HUES64 (cell line): Measurements from ENCODE around the gene CILP.

ENCODE experiments used
- H3K27ac ChIP-seq: 2 replicates; pipeline ENCODE4 v1.7.0; 2013; ENCODE audit warnings: low read depth, low read length, inconsistent platforms
- H3K27me3 ChIP-seq: 2 replicates; pipeline ENCODE4 v1.6.1; 2013; ENCODE audit warnings: mild to moderate bottlenecking, low read length; ENCODE audit not compliant: insufficient read depth
- H3K36me3 ChIP-seq: 2 replicates; pipeline ENCODE4 v1.6.1; 2013; ENCODE audit warnings: mild to moderate bottlenecking, low read length; ENCODE audit not compliant: insufficient read depth
- H3K4me1 ChIP-seq: 2 replicates; pipeline ENCODE4 v1.6.1; 2013; ENCODE audit warnings: mild to moderate bottlenecking, low read length, moderate library complexity; ENCODE audit not compliant: insufficient read depth
- H3K4me3 ChIP-seq: 2 replicates; pipeline ENCODE4 v1.5.1; 2013; ENCODE audit warnings: mild to moderate bottlenecking, low read length, moderate library complexity
- H3K9ac ChIP-seq: 2 replicates; pipeline ENCODE4 v1.6.1; 2013; ENCODE audit warnings: mild to moderate bottlenecking, low read depth, low read length
- H3K9me3 ChIP-seq: 2 replicates; pipeline ENCODE4 v1.6.1; 2013; ENCODE audit warnings: low read depth, low read length; ENCODE audit not compliant: insufficient read depth
- WGBS: fragments of 150-250, 120-280 bp; methylation state at CpG from one replicate; pipeline ENCODE4 v1.1.7; 2013; ENCODE audit warnings: missing lambda C conversion rate; 5-methylcytosine and 5-hydroxymethylcytosine counted together

Gene CILP

GRCh38 chr15:65222891-65223290 lies 11.6 kb upstream of the CILP start:
- no peak overlapping the region for H3K9ac ChIP-seq
- WGBS: 91% methylated on average over 4 of the region's 4 CpGs
- H3K9me3 ChIP-seq: no peaks in the 10 kb centered on the region
- no peaks in the 10 kb centered on the region for H3K36me3 ChIP-seq
- peaks cover 7% of the 10 kb centered on the region for H3K4me1 ChIP-seq
- H3K27ac ChIP-seq: no peak overlapping the region
- H3K27me3 ChIP-seq: no peaks in the 10 kb centered on the region
- no peak overlapping the region for H3K4me3 ChIP-seq

GRCh38 chr15:65221697-65222096 lies 10.4 kb upstream of the CILP start:
- H3K27ac ChIP-seq: no peak overlapping the region
- no peaks in the 10 kb centered on the region for H3K9me3 ChIP-seq
- H3K36me3 ChIP-seq: no peaks in the 10 kb centered on the region
- 92% methylated on average over 2 of the region's 2 CpGs for WGBS
- H3K4me1 ChIP-seq: peaks cover 5% of the 10 kb centered on the region
- H3K9ac ChIP-seq: no peak overlapping the region
- no peak overlapping the region for H3K4me3 ChIP-seq
- H3K27me3 ChIP-seq: no peaks in the 10 kb centered on the region

- no peaks in the 10 kb centered on the region for H3K4me1 ChIP-seq
- no peak overlapping the region for H3K9ac ChIP-seq
- H3K27me3 ChIP-seq: no peaks in the 10 kb centered on the region
- no peaks in the 10 kb centered on the region for H3K36me3 ChIP-seq
- no peak overlapping the region for H3K27ac ChIP-seq
- no peak overlapping the region for H3K4me3 ChIP-seq
- 90% methylated on average over 3 of the region's 3 CpGs for WGBS
- no peaks in the 10 kb centered on the region for H3K9me3 ChIP-seq
These were observed 7.9 kb upstream of the CILP start for GRCh38 chr15:65219137-65219536.

GRCh38 chr15:65217526-65218482 lies 6.5 kb upstream of the CILP start:
- Histone ChIP-seq H3K36me3 (no peaks in the 10 kb centered on the region), H3K4me3 (no peak overlapping the region), H3K4me1 (no peaks in the 10 kb centered on the region), H3K9ac (no peak overlapping the region), H3K9me3 (no peaks in the 10 kb centered on the region), H3K27ac (no peak overlapping the region), H3K27me3 (no peaks in the 10 kb centered on the region)
- WGBS: 82% methylated on average over 10 of the region's 10 CpGs

- Histone ChIP-seq H3K9me3 (no peaks in the 10 kb centered on the region), H3K27me3 (no peaks in the 10 kb centered on the region), H3K9ac (no peak overlapping the region), H3K4me1 (no peaks in the 10 kb centered on the region), H3K4me3 (no peak overlapping the region), H3K36me3 (no peaks in the 10 kb centered on the region), H3K27ac (no peak overlapping the region)
These were observed 4.2 kb upstream of the CILP start for GRCh38 chr15:65215496-65215895.

- Histone ChIP-seq H3K9ac (no peak overlapping the region), H3K27me3 (no peaks in the 10 kb centered on the region), H3K36me3 (no peaks in the 10 kb centered on the region), H3K4me1 (no peaks in the 10 kb centered on the region), H3K27ac (no peak overlapping the region), H3K9me3 (no peaks in the 10 kb centered on the region), H3K4me3 (no peak overlapping the region)
- 89% methylated on average over 4 of the region's 4 CpGs for WGBS
These were observed 2.7 kb upstream of the CILP start for GRCh38 chr15:65214010-65214409.

GRCh38 chr15:65213241-65213640 lies 2.0 kb upstream of the CILP start:
- Histone ChIP-seq H3K27me3 (no peaks in the 10 kb centered on the region), H3K36me3 (no peaks in the 10 kb centered on the region), H3K9ac (no peak overlapping the region), H3K9me3 (no peaks in the 10 kb centered on the region), H3K4me1 (no peaks in the 10 kb centered on the region), H3K27ac (no peak overlapping the region), H3K4me3 (no peak overlapping the region)
- WGBS: 92% methylated on average over 2 of the region's 2 CpGs

GRCh38 chr15:65212097-65212496 lies 824 bp upstream of the CILP start:
- Histone ChIP-seq H3K27ac (no peak overlapping the region), H3K36me3 (no peaks in the 10 kb centered on the region), H3K9ac (no peak overlapping the region), H3K9me3 (no peaks in the 10 kb centered on the region), H3K4me1 (no peaks in the 10 kb centered on the region), H3K4me3 (no peak overlapping the region), H3K27me3 (no peaks in the 10 kb centered on the region)
- WGBS: 82% methylated on average over 5 of the region's 5 CpGs

GRCh38 chr15:65211482-65211982 lies 259 bp upstream of the CILP start:
- no peak overlapping the region for H3K9ac ChIP-seq
- no peak overlapping the region for H3K4me3 ChIP-seq

GRCh38 chr15:65209701-65210643 lies 1.3 kb downstream of the CILP start:
- no peaks in the 10 kb centered on the region for H3K36me3 ChIP-seq
- WGBS: 83% methylated on average over 17 of the region's 17 CpGs
- no peak overlapping the region for H3K4me3 ChIP-seq
- no peak overlapping the region for H3K9ac ChIP-seq
- H3K9me3 ChIP-seq: no peaks in the 10 kb centered on the region
- H3K27me3 ChIP-seq: no peaks in the 10 kb centered on the region
- no peaks in the 10 kb centered on the region for H3K4me1 ChIP-seq
- H3K27ac ChIP-seq: no peak overlapping the region

More at GRCh38 chr15:65211482-65211982, 259 bp upstream of the CILP start:
- Histone ChIP-seq H3K27ac (no peak overlapping the region), H3K4me1 (no peaks in the 10 kb centered on the region), H3K27me3 (no peaks in the 10 kb centered on the region), H3K9me3 (no peaks in the 10 kb centered on the region), H3K36me3 (no peaks in the 10 kb centered on the region)
- 82% methylated on average over 6 of the region's 6 CpGs for WGBS

- H3K9me3 ChIP-seq: no peaks in the 10 kb centered on the region
- H3K4me3 ChIP-seq: no peak overlapping the region
- no peak overlapping the region for H3K27ac ChIP-seq
- 89% methylated on average over 2 of the region's 2 CpGs for WGBS
- no peaks in the 10 kb centered on the region for H3K27me3 ChIP-seq
- no peaks in the 10 kb centered on the region for H3K4me1 ChIP-seq
- no peaks in the 10 kb centered on the region for H3K36me3 ChIP-seq
- H3K9ac ChIP-seq: no peak overlapping the region
These were observed 2.6 kb downstream of the CILP start for GRCh38 chr15:65208647-65209046.
